ENCODE data around the gene OSBP2.

DNA sequence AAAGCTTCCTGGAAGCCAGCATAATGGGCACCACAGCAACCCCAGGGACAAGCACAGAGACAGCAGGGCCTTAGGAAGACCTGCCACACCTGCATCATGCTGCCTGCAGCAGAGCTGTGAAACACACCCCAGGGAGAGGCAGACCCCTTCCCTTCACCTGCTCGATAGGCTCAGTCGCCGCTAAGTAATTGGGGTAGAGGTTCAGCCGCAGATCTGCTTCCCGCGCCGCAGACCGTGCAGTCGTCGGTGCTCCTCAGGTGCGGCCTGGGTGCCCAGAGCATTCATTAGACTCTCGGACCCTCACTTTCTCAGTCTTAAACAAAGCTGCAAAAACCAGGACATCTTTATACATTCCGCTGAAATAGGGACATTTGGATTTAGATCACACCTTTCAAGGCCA, 29.9 kb upstream of the OSBP2 start:
- TF ChIP-seq, protein P1, sequence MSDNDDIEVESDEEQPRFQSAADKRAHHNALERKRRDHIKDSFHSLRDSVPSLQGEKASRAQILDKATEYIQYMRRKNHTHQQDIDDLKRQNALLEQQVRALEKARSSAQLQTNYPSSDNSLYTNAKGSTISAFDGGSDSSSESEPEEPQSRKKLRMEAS (IDR thresholded peaks at IDR 0.05), result no peak
- no peak for TF ChIP-seq EGR1 (IDR thresholded peaks at IDR 0.05)
- TF ChIP-seq USF1 (IDR thresholded peaks at IDR 0.05), result no peak

Measured in Ishikawa (cell line).